ENCODE data around the gene DGCR2.

DGCR2 gene

GRCh38 chr22:19039796-19040280 is 82.4 kb downstream of the DGCR2 start:
- no peaks in the 10 kb centered on the region for H3K9me3 ChIP-seq
- no peak overlapping the region for H3K4me3 ChIP-seq (ENCODE audit: low read depth, low read length)
- H3K4me1 ChIP-seq = no peaks in the 10 kb centered on the region
- H3K27me3 ChIP-seq = no peaks in the 10 kb centered on the region
- no peak for DNase-seq
- no peak for TF ChIP-seq CTCF (IDR thresholded peaks at IDR 0.05; ENCODE audit: low read depth, low read length)
- peaks cover 23% of the 10 kb centered on the region for H3K36me3 ChIP-seq

GRCh38 chr22:19039448-19039780 is 82.8 kb downstream of the DGCR2 start:
- no peaks in the 10 kb centered on the region for H3K9me3 ChIP-seq
- H3K27me3 ChIP-seq = no peaks in the 10 kb centered on the region
- H3K4me1 ChIP-seq = no peaks in the 10 kb centered on the region
- TF ChIP-seq CTCF (IDR thresholded peaks at IDR 0.05; ENCODE audit: low read depth, low read length) = no peak
- H3K4me3 ChIP-seq (ENCODE audit: low read depth, low read length) = no peak overlapping the region
- no peak for DNase-seq
- H3K36me3 ChIP-seq = peaks cover 21% of the 10 kb centered on the region

GRCh38 chr22:19038728-19039447 is 83.3 kb downstream of the DGCR2 start:
- no peak for DNase-seq
- no peak for TF ChIP-seq CTCF (IDR thresholded peaks at IDR 0.05; ENCODE audit: low read depth, low read length)
- Histone ChIP-seq H3K36me3 (peaks cover 19% of the 10 kb centered on the region), H3K27me3 (no peaks in the 10 kb centered on the region), H3K4me3 (ENCODE audit: low read depth, low read length) (no peak overlapping the region), H3K4me1 (no peaks in the 10 kb centered on the region), H3K9me3 (no peaks in the 10 kb centered on the region)

- DNase-seq = no peak
- no peak for TF ChIP-seq CTCF (IDR thresholded peaks at IDR 0.05; ENCODE audit: low read depth, low read length)
- H3K9me3 ChIP-seq = no peaks in the 10 kb centered on the region
- H3K27me3 ChIP-seq = no peaks in the 10 kb centered on the region
- peaks cover 14% of the 10 kb centered on the region for H3K36me3 ChIP-seq
- H3K4me1 ChIP-seq = no peaks in the 10 kb centered on the region
- H3K4me3 ChIP-seq (ENCODE audit: low read depth, low read length) = no peak overlapping the region
Measured at GRCh38 chr22:19038164-19038546, 84.1 kb downstream of the DGCR2 start.

GRCh38 chr22:19037282-19038163 is 84.7 kb downstream of the DGCR2 start:
- no peak for TF ChIP-seq CTCF (IDR thresholded peaks at IDR 0.05; ENCODE audit: low read depth, low read length)
- Histone ChIP-seq H3K4me1 (no peaks in the 10 kb centered on the region), H3K9me3 (no peaks in the 10 kb centered on the region), H3K4me3 (ENCODE audit: low read depth, low read length) (no peak overlapping the region), H3K36me3 (peaks cover 13% of the 10 kb centered on the region), H3K27me3 (no peaks in the 10 kb centered on the region)
- no peak for DNase-seq
